ENCODE data around the gene PLXDC1. TPM values are rescaled to one million over a fixed set of nuclear protein-coding genes. Genes with fewer than 3 reads are reported as not detected.
"Not testable (repeated sequence)": the region's sequence is repeated elsewhere in the genome, so short reads cannot be mapped to it uniquely, and the experiment has no call there.

Gene PLXDC1
- total RNA-seq, 2 donors from 2014 or later: 4.6 to 9.3 TPM

GRCh38 chr17:39062846-39063680, 88.4 kb downstream of the PLXDC1 start:
- H3K4me3 ChIP-seq: no peak overlapping the region
- no peak for TF ChIP-seq CTCF (IDR thresholded peaks at IDR 0.05)
- H3K9me3 ChIP-seq: no peaks in the 10 kb centered on the region
- peak overlapping the region in 1 of 2 donors; percentile 6 for H3K27ac ChIP-seq
- H3K36me3 ChIP-seq: no peaks in the 10 kb centered on the region
- H3K27me3 ChIP-seq: no peaks in the 10 kb centered on the region
- no peak for DNase-seq (ENCODE audit: low spot score)
- peaks cover 0 to 23% of the 10 kb centered on the region in 2 donors for H3K4me1 ChIP-seq

GRCh38 chr17:39058524-39058923, 92.9 kb downstream of the PLXDC1 start:
- no peak for TF ChIP-seq CTCF (IDR thresholded peaks at IDR 0.05)
- Histone ChIP-seq H3K9me3 (no peaks in the 10 kb centered on the region), H3K27ac (no peak overlapping the region)

GRCh38 chr17:39057701-39058206, 93.7 kb downstream of the PLXDC1 start:
- TF ChIP-seq CTCF (IDR thresholded peaks at IDR 0.05): no peak
- Histone ChIP-seq H3K27me3 (no peaks in the 10 kb centered on the region), H3K36me3 (no peaks in the 10 kb centered on the region), H3K4me3 (peak overlapping the region; percentile 42 to 57), H3K9me3 (no peaks in the 10 kb centered on the region), H3K27ac (no peak overlapping the region), H3K4me1 (peaks cover 0 to 14% of the 10 kb centered on the region in 2 donors)
- DNase-seq (ENCODE audit: low spot score): no peak

More at GRCh38 chr17:39058524-39058923, 92.9 kb downstream of the PLXDC1 start:
- DNase-seq (ENCODE audit: low spot score): no peak
- H3K36me3 ChIP-seq: no peaks in the 10 kb centered on the region
- H3K4me3 ChIP-seq: no peak overlapping the region
- H3K27me3 ChIP-seq: no peaks in the 10 kb centered on the region
- peaks cover 0 to 21% of the 10 kb centered on the region in 2 donors for H3K4me1 ChIP-seq

- Histone ChIP-seq H3K27me3 (no peaks in the 10 kb centered on the region), H3K36me3 (no peaks in the 10 kb centered on the region), H3K27ac (no peak overlapping the region), H3K9me3 (no peaks in the 10 kb centered on the region), H3K4me3 (no peak overlapping the region), H3K4me1 (peaks cover 0 to 14% of the 10 kb centered on the region in 2 donors)
- TF ChIP-seq CTCF (IDR thresholded peaks at IDR 0.05): no peak
- DNase-seq (ENCODE audit: low spot score): no peak
Measured at GRCh38 chr17:39054111-39054645, 97.3 kb downstream of the PLXDC1 start.

GRCh38 chr17:39052423-39052822, 99.0 kb downstream of the PLXDC1 start:
- DNase-seq (ENCODE audit: low spot score); H3K36me3 ChIP-seq; H3K9me3 ChIP-seq; H3K27ac ChIP-seq; H3K27me3 ChIP-seq; H3K4me3 ChIP-seq: not testable (repeated sequence)
- H3K4me1 ChIP-seq: peaks cover 0 to 12% of the 10 kb centered on the region in 2 donors

- no peak for TF ChIP-seq CTCF (IDR thresholded peaks at IDR 0.05)
- DNase-seq (ENCODE audit: low spot score): no peak
Measured at GRCh38 chr17:39051001-39051585, 100.3 kb downstream of the PLXDC1 start.

More at GRCh38 chr17:39051001-39051585, 100.3 kb downstream of the PLXDC1 start:
- no peaks in the 10 kb centered on the region for H3K4me1 ChIP-seq
- no peaks in the 10 kb centered on the region for H3K27me3 ChIP-seq
- peaks cover 0 to 23% of the 10 kb centered on the region in 2 donors for H3K9me3 ChIP-seq
- no peak overlapping the region for H3K4me3 ChIP-seq
- no peaks in the 10 kb centered on the region for H3K36me3 ChIP-seq
- no peak overlapping the region for H3K27ac ChIP-seq
